HepG2 (cell line): Measurements from ENCODE around the gene PCSK2. TPM values are rescaled to one million over a fixed set of nuclear protein-coding genes. Genes with fewer than 3 reads are reported as not detected.

Source experiments
- BCLAF1 ChIP-seq: fragments of 450-650 bp; IDR thresholded peaks from 2 replicates; pipeline ENCODE4 v1.6.1; 2017; ENCODE audit warnings: mild to moderate bottlenecking
- ELK4 ChIP-seq: sonication (generic); formaldehyde crosslinking; IDR thresholded peaks from 2 replicates; pipeline ENCODE4 v1.9.0; 2021; ENCODE audit warnings: missing genetic modification reagents, borderline replicate concordance
- HMGXB4 ChIP-seq, 2 experiments: sonication (generic) in 1 of 2; formaldehyde crosslinking in 1 of 2; IDR thresholded peaks; 2 replicates each; pipeline versions ENCODE4 v1.4.0 to v1.6.1; 2018 to 2020; ENCODE audit warnings: missing genetic modification reagents in 2 of 2, borderline replicate concordance in 1 of 2, low read depth in 1 of 2, mild to moderate bottlenecking in 1 of 2, missing biosample characterization in 1 of 2
- HNF1B ChIP-seq: sonication (generic); formaldehyde crosslinking; IDR thresholded peaks from 2 replicates; pipeline ENCODE4 v1.5.1; 2020; ENCODE audit warnings: mild to moderate bottlenecking, moderate library complexity, missing genetic modification reagents
- ISX ChIP-seq: sonication (generic); formaldehyde crosslinking; conservative IDR thresholded peaks from 2 replicates; pipeline ENCODE4 v1.5.0; 2020; ENCODE audit warnings: missing genetic modification reagents
- NRL ChIP-seq: sonication (generic); formaldehyde crosslinking; IDR thresholded peaks from 2 replicates; pipeline ENCODE4 v1.5.0; 2020; ENCODE audit warnings: missing genetic modification reagents, mild to moderate bottlenecking, moderate library complexity, borderline replicate concordance
- PRDM4 ChIP-seq: sonication (generic); formaldehyde crosslinking; IDR thresholded peaks from 2 replicates; pipeline ENCODE4 v1.9.0; 2021; ENCODE audit warnings: missing genetic modification reagents, borderline replicate concordance
- RBAK ChIP-seq: sonication (generic); formaldehyde crosslinking; IDR thresholded peaks from 2 replicates; pipeline ENCODE4 v1.5.1; 2020; ENCODE audit warnings: mild to moderate bottlenecking, missing genetic modification reagents
- RBM39 ChIP-seq: fragments of 200-400 bp; formaldehyde crosslinking; IDR thresholded peaks from one replicate; pipeline ENCODE4 v1.6.1; 2018; ENCODE audit warnings: antibody characterized with exemption, mild to moderate bottlenecking, low read depth, low read length; ENCODE audit not compliant: poor library complexity, severe bottlenecking
- REXO4 ChIP-seq: sonication (generic); formaldehyde crosslinking; IDR thresholded peaks from 2 replicates; pipeline ENCODE4 v1.8.0; 2022; ENCODE audit warnings: missing genetic modification reagents, mild to moderate bottlenecking, borderline replicate concordance
- RFX5 ChIP-seq: IDR thresholded peaks from 2 replicates; pipeline ENCODE4 v1.6.1; 2011; ENCODE audit warnings: low read depth, low read length, improper control_type of control experiment
- SRSF1 ChIP-seq: fragments of 200-400 bp; formaldehyde crosslinking; optimal IDR thresholded peaks from 2 replicates; pipeline ENCODE3; 2017; ENCODE audit warnings: mild to moderate bottlenecking, low read depth, low read length, moderate library complexity
- SRY ChIP-seq: sonication (generic); formaldehyde crosslinking; IDR thresholded peaks from 2 replicates; pipeline ENCODE4 v1.8.0; 2022; ENCODE audit warnings: mild to moderate bottlenecking, missing genetic modification reagents
- THRA ChIP-seq: sonication (generic); formaldehyde crosslinking; IDR thresholded peaks from 2 replicates; pipeline ENCODE4 v1.4.0; 2020; ENCODE audit warnings: missing genetic modification reagents, borderline replicate concordance
- ZNF546 ChIP-seq: sonication (generic); formaldehyde crosslinking; conservative IDR thresholded peaks from 2 replicates; pipeline ENCODE4 v1.8.1; 2023; ENCODE audit warnings: mild to moderate bottlenecking, missing genetic modification reagents
- polyA plus RNA-seq, 8 experiments: library from polyadenylated mRNA; depleted of rRNA in 3 of 8; stranded (reverse) in 7 of 8; unstranded in 1 of 8; fragments of >200 nt; fragmentation: Illumina TruSeq in 4 of 8; extraction: Trizol in 4 of 8; gene quantifications; 2 replicates each; pipeline versions ENCODE4 v1.2.1 to v1.2.3, GENCODE V29; 2011 to 2016; ENCODE audit warnings: low read depth in 4 of 8, missing spikeins in 1 of 8, mixed read lengths in 1 of 8; ENCODE audit not compliant: insufficient read depth in 1 of 8
- total RNA-seq, 5 experiments: library from RNA; depleted of rRNA; stranded (reverse); fragments of >200 nt; fragmentation: Illumina TruSeq; extraction: Trizol; gene quantifications; 2 replicates each; pipeline ENCODE4 v1.2.3, GENCODE V29; 2016; ENCODE audit warnings: low read depth in 1 of 5

The PCSK2 gene
- total and polyA plus RNA-seq, 2 of the 13 experiments (the other 11 are each of a cell fraction or from before 2014, with no cell fraction given): not detected

GRCh38 chr20:17504898-17505635 lies 278.2 kb downstream of the PCSK2 start (continued):
- TF ChIP-seq THRA (CRISPR knock-in tag) (no peak), REXO4 (CRISPR knock-in tag) (no peak), RBAK (CRISPR knock-in tag) (no peak), NRL (peak; percentile 55; the same call in 1 of the 2 replicates), HMGXB4 (CRISPR knock-in tag; IDR thresholded peaks at IDR 0.05; ENCODE audit: borderline replicate concordance in 1 of 2, low read depth in 1 of 2) (peak in 1 of 2 experiments; percentile 74; a peak in 3 of 4 replicates), RBM39 (no peak), SRY (CRISPR knock-in tag) (peak; percentile 67; the same call in 1 of the 2 replicates), HNF1B (CRISPR knock-in tag) (peak; percentile 84), ISX (CRISPR knock-in tag) (no peak), SRSF1 (no peak), ZNF546 (no peak; the same call in 1 of the 2 replicates), ELK4 (CRISPR knock-in tag) (no peak), BCLAF1 (no peak), RFX5 (0 out of 2 replicates have a peak, but pooled peaks have one; percentile 15), PRDM4 (CRISPR knock-in tag) (0 out of 2 replicates have a peak, but pooled peaks have one; percentile 71)
